Adrenal gland (tissue), 5 donors: Measurements from ENCODE around the gene MOK.

Experiments
- CTCF ChIP-seq, 6 experiments: fragments of 450-650 bp in 4 of 6; fragments of 200-600 bp in 2 of 6; sonication (generic) in 1 of 6; IDR thresholded peaks; 1 replicate in 5 of 6; 2 replicates in 1 of 6; pipeline versions ENCODE4 v1.5.1 to v1.8.0; 2016 to 2021; ENCODE audit warnings: antibody characterized with exemption in 6 of 6, mild to moderate bottlenecking in 2 of 6, moderate library complexity in 1 of 6
- POLR2A ChIP-seq, 2 donors: fragments of 450-650 bp; IDR thresholded peaks; one replicate each; pipeline ENCODE4 v1.6.1; 2017; ENCODE audit warnings: antibody characterized with exemption in 2 of 2, mild to moderate bottlenecking in 2 of 2, moderate library complexity in 1 of 2
- donor health status: DM: no; HTN: no; CAD: no.

GRCh38 chr14:102201353-102201738 is 103.6 kb downstream of the MOK start:
- no peak for TF ChIP-seq CTCF (IDR thresholded peaks at IDR 0.05)
- no peak for TF ChIP-seq POLR2A (IDR thresholded peaks at IDR 0.05)
